ENCODE data around the gene DLGAP1. TPM values are rescaled to one million over a fixed set of nuclear protein-coding genes. Genes with fewer than 3 reads are reported as not detected.

DLGAP1 gene
- total RNA-seq, 1 experiment from 2014 or later: not detected

DNA sequence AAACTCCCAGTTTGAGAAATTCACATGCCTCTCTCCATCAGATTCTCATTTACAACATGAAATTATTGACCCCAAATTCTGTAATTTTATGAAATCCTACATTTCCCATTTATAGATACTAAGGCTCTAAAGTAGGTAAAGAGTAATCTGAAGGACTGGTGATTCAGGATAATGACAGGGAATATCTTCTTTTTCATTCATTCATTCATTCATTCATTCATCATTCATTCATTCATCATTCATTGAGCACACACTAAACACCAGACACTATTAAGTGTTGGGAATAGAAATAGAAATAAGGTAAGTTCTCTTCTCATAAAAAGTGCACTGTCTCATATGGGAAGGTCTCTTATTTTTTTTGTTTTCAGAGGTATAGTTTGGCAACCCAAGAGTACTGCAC, 888.3 kb downstream of the DLGAP1 start:
- H3K27ac Mint-ChIP-seq (ENCODE audit: low read depth, unreplicated experiment): no peak overlapping the region
- no TSS peak for BruUV-seq (replicated peaks)
- H3K27me3 Mint-ChIP-seq (ENCODE audit: insufficient read depth, unreplicated experiment): no peaks in the 10 kb centered on the region
- H3K9me3 Mint-ChIP-seq (ENCODE audit: unreplicated experiment): no peaks in the 10 kb centered on the region
- no peak overlapping the region for H3K4me3 Mint-ChIP-seq (ENCODE audit: unreplicated experiment)
- no peak for DNase-seq (ENCODE audit: unreplicated experiment)
- POLR2A ChIA-PET: no interaction called here
- intact Hi-C loops (cut with micrococcal nuclease): no loop called here
- CTCF ChIA-PET: no interaction called here
- TF ChIP-seq, protein P1, sequence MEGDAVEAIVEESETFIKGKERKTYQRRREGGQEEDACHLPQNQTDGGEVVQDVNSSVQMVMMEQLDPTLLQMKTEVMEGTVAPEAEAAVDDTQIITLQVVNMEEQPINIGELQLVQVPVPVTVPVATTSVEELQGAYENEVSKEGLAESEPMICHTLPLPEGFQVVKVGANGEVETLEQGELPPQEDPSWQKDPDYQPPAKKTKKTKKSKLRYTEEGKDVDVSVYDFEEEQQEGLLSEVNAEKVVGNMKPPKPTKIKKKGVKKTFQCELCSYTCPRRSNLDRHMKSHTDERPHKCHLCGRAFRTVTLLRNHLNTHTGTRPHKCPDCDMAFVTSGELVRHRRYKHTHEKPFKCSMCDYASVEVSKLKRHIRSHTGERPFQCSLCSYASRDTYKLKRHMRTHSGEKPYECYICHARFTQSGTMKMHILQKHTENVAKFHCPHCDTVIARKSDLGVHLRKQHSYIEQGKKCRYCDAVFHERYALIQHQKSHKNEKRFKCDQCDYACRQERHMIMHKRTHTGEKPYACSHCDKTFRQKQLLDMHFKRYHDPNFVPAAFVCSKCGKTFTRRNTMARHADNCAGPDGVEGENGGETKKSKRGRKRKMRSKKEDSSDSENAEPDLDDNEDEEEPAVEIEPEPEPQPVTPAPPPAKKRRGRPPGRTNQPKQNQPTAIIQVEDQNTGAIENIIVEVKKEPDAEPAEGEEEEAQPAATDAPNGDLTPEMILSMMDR (IDR thresholded peaks at IDR 0.05; ENCODE audit: unreplicated experiment): no peak
- no peaks in the 10 kb centered on the region for H3K36me3 Mint-ChIP-seq (ENCODE audit: insufficient read depth, unreplicated experiment)
- H3K4me1 Mint-ChIP-seq (ENCODE audit: insufficient read depth, unreplicated experiment): no peaks in the 10 kb centered on the region

DNA sequence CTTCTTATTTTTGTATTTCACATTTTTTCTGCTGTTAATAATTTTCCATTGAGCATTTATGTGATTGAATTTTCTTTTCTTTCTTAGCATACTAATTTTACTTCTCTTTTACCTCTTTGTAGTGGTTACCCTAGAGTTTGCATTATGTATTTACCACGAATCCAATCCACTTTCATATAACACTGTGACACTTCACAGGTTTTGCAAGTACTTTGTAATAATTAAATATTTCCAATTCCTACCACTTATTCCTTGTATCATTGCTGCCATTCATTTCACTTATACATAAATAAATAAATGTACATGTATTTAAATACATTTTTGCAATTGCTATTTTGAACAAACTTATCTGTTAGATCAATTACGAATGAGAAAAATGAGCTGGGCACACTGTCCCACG, 894.4 kb downstream of the DLGAP1 start:
- no peaks in the 10 kb centered on the region for H3K9me3 Mint-ChIP-seq (ENCODE audit: unreplicated experiment)
- TF ChIP-seq, protein P1 (IDR thresholded peaks at IDR 0.05; ENCODE audit: unreplicated experiment): no peak
- ChIA-PET POLR2A (no interaction called here), CTCF (no interaction called here)
- H3K4me1 Mint-ChIP-seq (ENCODE audit: insufficient read depth, unreplicated experiment): no peaks in the 10 kb centered on the region
- H3K36me3 Mint-ChIP-seq (ENCODE audit: insufficient read depth, unreplicated experiment): no peaks in the 10 kb centered on the region
- DNase-seq (ENCODE audit: unreplicated experiment): no peak
- BruUV-seq (replicated peaks): no TSS peak
- H3K27me3 Mint-ChIP-seq (ENCODE audit: insufficient read depth, unreplicated experiment): no peaks in the 10 kb centered on the region
- intact Hi-C loops (cut with micrococcal nuclease): no loop called here
- no peak overlapping the region for H3K27ac Mint-ChIP-seq (ENCODE audit: low read depth, unreplicated experiment)
- H3K4me3 Mint-ChIP-seq (ENCODE audit: unreplicated experiment): no peak overlapping the region

DNA sequence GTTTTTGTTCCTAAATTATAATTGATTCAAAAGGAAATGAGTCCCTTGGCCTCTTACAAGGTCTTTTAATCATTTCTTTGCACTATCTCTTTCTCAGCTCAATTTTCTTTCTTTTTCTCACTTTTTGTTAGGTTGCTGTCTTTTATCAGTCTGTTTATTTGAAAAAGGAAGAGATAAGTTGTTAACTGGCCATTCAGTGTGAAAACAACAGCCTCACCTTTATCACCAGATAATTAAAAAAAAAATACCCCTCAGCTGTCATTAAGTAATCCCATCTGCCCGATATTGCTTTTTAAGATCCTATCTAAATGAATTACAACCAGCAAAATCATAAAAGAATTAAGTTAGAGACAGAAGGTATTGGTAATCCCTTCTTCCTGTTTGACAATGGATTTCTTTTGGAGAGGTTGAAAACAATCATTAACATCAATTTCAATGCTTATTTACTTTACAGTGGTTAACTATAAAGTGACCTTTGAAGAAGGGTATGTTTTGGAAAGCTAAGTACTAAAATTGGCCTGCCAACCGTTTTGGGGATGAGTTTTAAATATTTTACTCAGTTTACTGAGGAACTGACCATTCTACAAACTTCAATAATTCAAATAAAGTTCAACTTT, 900.2 kb downstream of the DLGAP1 start:
- no peaks in the 10 kb centered on the region for H3K27me3 Mint-ChIP-seq (ENCODE audit: insufficient read depth, unreplicated experiment)
- H3K9me3 Mint-ChIP-seq (ENCODE audit: unreplicated experiment): no peaks in the 10 kb centered on the region
- H3K4me3 Mint-ChIP-seq (ENCODE audit: unreplicated experiment): no peak overlapping the region
- BruUV-seq (replicated peaks): no TSS peak
- H3K4me1 Mint-ChIP-seq (ENCODE audit: insufficient read depth, unreplicated experiment): peaks cover 6% of the 10 kb centered on the region
- no peak overlapping the region for H3K27ac Mint-ChIP-seq (ENCODE audit: low read depth, unreplicated experiment)
- intact Hi-C loops (cut with micrococcal nuclease): no loop called here
- CTCF ChIA-PET: no interaction called here
- H3K36me3 Mint-ChIP-seq (ENCODE audit: insufficient read depth, unreplicated experiment): no peaks in the 10 kb centered on the region
- no peak for DNase-seq (ENCODE audit: unreplicated experiment)
- POLR2A ChIA-PET: interaction anchor here (0.7 to 1.0 kb wide), 2 partner anchors 23 to 93 kb away, joined by 3 to 5 read pairs; no protein-coding TSS in a partner anchor
- TF ChIP-seq, protein P1 (IDR thresholded peaks at IDR 0.05; ENCODE audit: unreplicated experiment): no peak

DNA sequence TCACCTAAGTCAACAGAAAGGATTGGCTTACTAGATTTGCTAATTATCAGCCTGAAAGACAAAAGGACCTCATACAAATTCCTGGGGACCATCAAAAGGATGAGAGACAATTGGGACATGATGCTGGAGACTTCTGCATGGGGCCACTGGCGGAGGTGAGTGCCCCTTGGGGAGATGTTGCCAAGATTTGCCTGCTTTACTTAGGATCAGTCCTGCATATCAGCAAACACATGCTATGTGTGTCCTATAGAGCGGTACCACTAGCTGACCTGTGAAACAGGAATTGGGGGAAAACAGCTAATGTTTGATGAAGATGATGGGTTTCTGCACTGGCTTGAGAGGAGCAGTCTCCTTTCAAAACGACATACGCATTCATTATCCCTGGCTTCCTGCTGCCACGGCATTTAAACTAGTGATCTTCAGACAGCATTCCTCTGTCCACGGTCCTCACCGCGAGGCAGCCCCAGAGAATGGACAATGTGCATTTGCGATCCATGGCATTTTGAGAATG, 901.0 kb downstream of the DLGAP1 start:
- H3K27ac Mint-ChIP-seq (ENCODE audit: low read depth, unreplicated experiment): no peak overlapping the region
- no peaks in the 10 kb centered on the region for H3K36me3 Mint-ChIP-seq (ENCODE audit: insufficient read depth, unreplicated experiment)
- H3K9me3 Mint-ChIP-seq (ENCODE audit: unreplicated experiment): no peaks in the 10 kb centered on the region
- BruUV-seq (replicated peaks): no TSS peak
- TF ChIP-seq, protein P1 (IDR thresholded peaks at IDR 0.05; ENCODE audit: unreplicated experiment): no peak
- intact Hi-C loops (cut with micrococcal nuclease): no loop called here
- no peaks in the 10 kb centered on the region for H3K27me3 Mint-ChIP-seq (ENCODE audit: insufficient read depth, unreplicated experiment)
- DNase-seq (ENCODE audit: unreplicated experiment): no peak
- no peak overlapping the region for H3K4me3 Mint-ChIP-seq (ENCODE audit: unreplicated experiment)
- H3K4me1 Mint-ChIP-seq (ENCODE audit: insufficient read depth, unreplicated experiment): peaks cover 6% of the 10 kb centered on the region
- CTCF ChIA-PET: no interaction called here
- POLR2A ChIA-PET: interaction anchor here (1.0 kb wide), 1 partner anchor 24 kb away, joined by 3 read pairs; no protein-coding TSS in a partner anchor
